A673 (cell line): ENCODE measurements around the gene TMEM248. TPM values are rescaled to one million over a fixed set of nuclear protein-coding genes. Genes with fewer than 3 reads are reported as not detected.

Experiments used
- BruUV-seq: library from RNA; stranded (reverse); fragments of 400-500 nt; replicated peaks from 2 replicates; lab custom pipeline; 2021; lab: Mats Ljungman, UMichigan
- CTCF ChIA-PET: fragments of 300-600 bp; sonication (Branson Sonifier 250); formaldehyde crosslinking; loops from one replicate; lab custom pipeline; 2022; ENCODE audit warnings: antibody characterized with exemption; lab: Charles Lee
- POLR2A ChIA-PET: fragments of 300-600 bp; sonication (Branson Sonifier 250); formaldehyde crosslinking; loops from one replicate; lab custom pipeline; 2022; ENCODE audit warnings: antibody characterized with exemption; ENCODE audit not compliant: low non-redundant PET; lab: Charles Lee
- DNase-seq: peaks from one replicate; pipeline ENCODE4 v3.0.0-alpha.2; 2015; ENCODE audit warnings: low spot score
- H3K27ac ChIP-seq: fragments of 200-600 bp; sonication (generic); 2 replicates; pipeline ENCODE4 v1.5.1; 2016; ENCODE audit warnings: mixed run types, low read depth, mild to moderate bottlenecking, mixed read lengths, antibody characterized with exemption, low read length; ENCODE audit not compliant: poor library complexity, severe bottlenecking
- H3K27me3 ChIP-seq: fragments of 200-600 bp; sonication (generic); replicated peaks from 2 replicates; pipeline ENCODE4 v1.6.1; 2017; ENCODE audit warnings: mixed run types, low read depth, mild to moderate bottlenecking, mixed read lengths, antibody characterized with exemption, low read length; ENCODE audit not compliant: insufficient read depth, poor library complexity
- H3K36me3 ChIP-seq: fragments of 200-600 bp; sonication (generic); 2 replicates; pipeline ENCODE4 v1.6.1; 2016; ENCODE audit warnings: mixed run types, mild to moderate bottlenecking, mixed read lengths, antibody characterized with exemption, low read length; ENCODE audit not compliant: insufficient read depth, poor library complexity, severe bottlenecking
- H3K4me1 ChIP-seq: fragments of 200-600 bp; sonication (generic); 2 replicates; pipeline ENCODE4 v1.6.1; 2017; ENCODE audit warnings: mixed run types, mild to moderate bottlenecking, mixed read lengths, antibody characterized with exemption, low read length; ENCODE audit not compliant: insufficient read depth, poor library complexity, severe bottlenecking
- H3K4me3 ChIP-seq: fragments of 200-600 bp; sonication (generic); 2 replicates; pipeline ENCODE4 v1.5.1; 2016; ENCODE audit warnings: low read depth, mixed run types, mild to moderate bottlenecking, mixed read lengths, low read length; ENCODE audit not compliant: poor library complexity, severe bottlenecking
- H3K9me3 ChIP-seq: fragments of 200-600 bp; sonication (generic); 2 replicates; pipeline ENCODE4 v1.6.1; 2016; ENCODE audit warnings: mixed run types, low read depth, mild to moderate bottlenecking, mixed read lengths, antibody characterized with exemption, low read length; ENCODE audit not compliant: poor library complexity, severe bottlenecking
- CTCF ChIP-seq: fragments of 300-800, 200-600 bp; sonication (generic); conservative IDR thresholded peaks from 2 replicates; pipeline ENCODE4 v1.5.1; 2017; ENCODE audit warnings: low read depth, mild to moderate bottlenecking, antibody characterized with exemption, low read length, moderate library complexity, mixed read lengths
- EZH2 ChIP-seq: fragments of 200-600 bp; sonication (generic); IDR thresholded peaks from 2 replicates; pipeline ENCODE4 v1.6.1; 2017; ENCODE audit warnings: borderline replicate concordance, low read depth, mild to moderate bottlenecking, mixed read lengths, antibody characterized with exemption, low read length; ENCODE audit not compliant: poor library complexity, severe bottlenecking
- intact Hi-C: fragments of 100-400 bp; cut with micrococcal nuclease; formaldehyde crosslinking; loops from one replicate; pipeline ENCODE4 v1.10.0; 2022; ENCODE audit not compliant: unreplicated experiment
- total RNA-seq: library from RNA; stranded (reverse); gene quantifications from 2 replicates; pipeline ENCODE4 v1.2.3, GENCODE V29; 2021

Gene TMEM248
- total RNA-seq, 1 experiment from 2014 or later = 77.0 TPM

GRCh38 chr7:66929935-66930334, 8.9 kb downstream of the TMEM248 start:
- Histone ChIP-seq H3K4me3 (no peak overlapping the region), H3K4me1 (peaks cover 4% of the 10 kb centered on the region), H3K27ac (no peak overlapping the region), H3K36me3 (no peaks in the 10 kb centered on the region), H3K9me3 (no peaks in the 10 kb centered on the region), H3K27me3 (no peaks in the 10 kb centered on the region)
- no TSS peak for BruUV-seq
- DNase-seq = no peak
- ChIA-PET POLR2A (no interaction called here), CTCF (no interaction called here)
- intact Hi-C loops = no loop called here
- TF ChIP-seq EZH2 (no peak), CTCF (no peak)

DNA sequence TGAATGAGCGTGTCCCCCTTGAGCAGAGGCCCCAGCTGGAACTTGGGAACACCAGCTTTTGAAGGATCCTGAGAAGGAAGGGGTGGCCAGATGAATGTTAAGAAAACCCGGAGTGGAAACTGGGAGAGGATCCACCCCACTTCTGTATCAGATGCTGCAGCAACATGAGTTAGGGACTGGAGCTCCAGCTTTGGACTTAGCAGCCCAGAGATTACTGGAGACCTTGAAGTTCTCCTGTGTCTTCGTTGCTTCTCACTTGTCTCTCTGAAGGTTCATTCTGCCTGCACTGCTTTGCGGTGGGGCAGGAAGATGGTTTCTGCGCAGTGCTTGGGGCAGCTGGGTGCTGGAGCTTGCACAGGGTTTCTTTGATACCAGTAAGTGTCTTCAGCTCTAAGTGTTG, 9.3 kb downstream of the TMEM248 start:
- Histone ChIP-seq H3K9me3 (no peaks in the 10 kb centered on the region), H3K4me3 (no peak overlapping the region), H3K27ac (no peak overlapping the region), H3K36me3 (no peaks in the 10 kb centered on the region), H3K27me3 (no peaks in the 10 kb centered on the region), H3K4me1 (peaks cover 4% of the 10 kb centered on the region)
- intact Hi-C loops = no loop called here
- BruUV-seq = no TSS peak
- ChIA-PET CTCF (no interaction called here), POLR2A (no interaction called here)
- TF ChIP-seq CTCF (no peak), EZH2 (no peak)
- peak; percentile 74 for DNase-seq

DNA sequence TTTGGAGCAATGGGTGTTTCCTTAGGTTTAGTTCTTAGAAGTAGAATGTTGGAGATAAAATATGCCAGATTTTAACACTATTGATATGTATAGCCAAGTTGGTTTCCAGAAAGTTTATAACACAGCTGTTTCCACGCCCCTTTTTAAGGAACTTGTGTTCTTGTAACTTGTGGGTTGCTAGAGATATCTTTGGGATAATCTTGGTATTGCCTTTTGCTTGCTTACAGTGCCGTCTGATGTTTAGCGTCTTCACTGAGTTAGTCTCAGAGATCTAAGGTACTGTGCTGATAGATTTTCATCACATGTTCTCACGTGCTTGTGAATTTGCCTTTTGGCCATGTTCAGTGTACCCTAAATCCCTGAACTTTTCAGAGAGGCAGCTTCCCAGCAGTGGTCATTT, 12.4 kb downstream of the TMEM248 start:
- intact Hi-C loops = no loop called here
- peaks cover 4% of the 10 kb centered on the region for H3K4me1 ChIP-seq
- H3K27me3 ChIP-seq = no peaks in the 10 kb centered on the region
- BruUV-seq = no TSS peak
- no peaks in the 10 kb centered on the region for H3K9me3 ChIP-seq
- ChIA-PET CTCF (no interaction called here), POLR2A (interaction anchor here (0.5 kb wide), 1 partner anchor 62 kb away, joined by 3 read pairs; no protein-coding TSS in a partner anchor)
- H3K4me3 ChIP-seq = no peak overlapping the region
- H3K27ac ChIP-seq = no peak overlapping the region
- H3K36me3 ChIP-seq = no peaks in the 10 kb centered on the region
- DNase-seq = no peak
- TF ChIP-seq CTCF (no peak), EZH2 (no peak)
